Loucy (cell line): ENCODE results near the gene ATP2A2.

Source experiments
- H2AFZ ChIP-seq: fragments of 200-600 bp; sonication (generic); 2 replicates; pipeline ENCODE4 v1.6.0; 2016; ENCODE audit warnings: antibody characterized with exemption, mild to moderate bottlenecking, low read length, moderate library complexity
- H3F3A ChIP-seq: fragments of 200-600 bp; 2 replicates; pipeline ENCODE4 v1.6.0; 2016; ENCODE audit warnings: antibody characterized with exemption, low read depth, mild to moderate bottlenecking
- H3K27me3 ChIP-seq: fragments of 200-600 bp; sonication (generic); 2 replicates; pipeline ENCODE4 v1.6.1; 2014; ENCODE audit warnings: low read length, mild to moderate bottlenecking; ENCODE audit not compliant: insufficient read depth, poor library complexity, severe bottlenecking
- H3K36me3 ChIP-seq: fragments of 200-600 bp; sonication (generic); 2 replicates; pipeline ENCODE4 v1.6.1; 2016; ENCODE audit warnings: low read length; ENCODE audit not compliant: insufficient read depth
- H3K4me1 ChIP-seq: fragments of 200-600 bp; sonication (generic); 2 replicates; pipeline ENCODE4 v1.5.1; 2014; ENCODE audit warnings: low read length, mild to moderate bottlenecking; ENCODE audit not compliant: insufficient read depth, poor library complexity, severe bottlenecking
- H3K4me2 ChIP-seq: fragments of 200-600 bp; sonication (generic); 2 replicates; pipeline ENCODE4 v1.6.0; 2014; ENCODE audit warnings: antibody characterized with exemption, low read length, low read depth, mild to moderate bottlenecking; ENCODE audit not compliant: poor library complexity, severe bottlenecking
- H3K4me3 ChIP-seq: fragments of 200-600 bp; sonication (generic); 2 replicates; pipeline ENCODE4 v1.5.1; 2014; ENCODE audit warnings: low read length, mild to moderate bottlenecking, mixed read lengths; ENCODE audit not compliant: poor library complexity, severe bottlenecking
- H3K79me2 ChIP-seq: fragments of 200-600 bp; sonication (generic); 2 replicates; pipeline ENCODE4 v1.6.1; 2014; ENCODE audit warnings: low read length; ENCODE audit not compliant: insufficient read depth
- H3K9ac ChIP-seq: fragments of 200-600 bp; sonication (generic); 2 replicates; pipeline ENCODE4 v1.6.0; 2014; ENCODE audit warnings: mild to moderate bottlenecking, low read depth, low read length, moderate library complexity; ENCODE audit not compliant: poor library complexity, severe bottlenecking
- H3K9me2 ChIP-seq: fragments of 200-600 bp; sonication (generic); replicated peaks from 2 replicates; pipeline ENCODE4 v1.6.1; 2016; ENCODE audit warnings: low read depth, low read length, mixed read lengths
- H3K9me3 ChIP-seq: fragments of 200-600 bp; sonication (generic); 2 replicates; pipeline ENCODE4 v1.6.1; 2014; ENCODE audit warnings: mild to moderate bottlenecking, antibody characterized with exemption, low read length, low read depth; ENCODE audit not compliant: insufficient read depth
- H4K20me1 ChIP-seq: fragments of 200-600 bp; sonication (generic); 2 replicates; pipeline ENCODE4 v1.6.0; 2014; ENCODE audit warnings: antibody characterized with exemption, low read length, mild to moderate bottlenecking; ENCODE audit not compliant: insufficient read depth, poor library complexity, severe bottlenecking
- EZH2phosphoT487 ChIP-seq: fragments of 200-600 bp; IDR thresholded peaks from 2 replicates; pipeline ENCODE4 v1.6.1; 2018; ENCODE audit warnings: antibody characterized with exemption, mild to moderate bottlenecking, moderate library complexity, borderline replicate concordance
- TF ChIP-seq, protein P1 (sequence below): fragments of 200-600 bp; sonication (generic); conservative IDR thresholded peaks from 2 replicates; pipeline ENCODE4 v1.5.1; 2014; ENCODE audit warnings: mild to moderate bottlenecking, antibody characterized with exemption, low read length

ATP2A2 gene

DNA sequence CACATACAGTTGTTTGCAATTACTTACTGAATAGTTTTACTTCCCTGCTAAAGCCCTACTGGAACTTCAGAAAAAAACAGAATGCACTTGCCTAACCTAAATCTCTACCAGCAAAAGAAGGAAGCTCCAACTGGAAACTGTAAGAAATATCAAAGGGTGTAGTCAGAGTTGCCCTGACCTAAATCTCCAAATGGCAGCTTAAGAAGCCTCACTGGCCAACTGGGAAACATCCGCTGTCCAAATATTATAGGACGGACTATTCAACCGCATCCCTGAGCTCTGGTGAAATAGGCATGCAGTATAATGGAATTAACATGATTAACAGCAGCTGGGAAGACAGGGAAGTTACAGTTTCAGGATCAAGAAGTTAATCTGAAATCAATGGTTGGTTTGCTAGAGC, 98.2 kb downstream of the ATP2A2 start:
- H3K4me3 ChIP-seq: no peak overlapping the region
- no peaks in the 10 kb centered on the region for H3F3A ChIP-seq
- H3K4me2 ChIP-seq: no peak overlapping the region
- H3K9me2 ChIP-seq: no peaks in the 10 kb centered on the region
- no peak overlapping the region for H3K9ac ChIP-seq
- H3K9me3 ChIP-seq: no peaks in the 10 kb centered on the region
- H3K4me1 ChIP-seq: no peaks in the 10 kb centered on the region
- peaks cover 74% of the 10 kb centered on the region; the same call in 1 of the 2 replicates for H3K36me3 ChIP-seq
- H4K20me1 ChIP-seq: no peaks in the 10 kb centered on the region
- no peaks in the 10 kb centered on the region for H3K27me3 ChIP-seq
- TF ChIP-seq, protein P1, sequence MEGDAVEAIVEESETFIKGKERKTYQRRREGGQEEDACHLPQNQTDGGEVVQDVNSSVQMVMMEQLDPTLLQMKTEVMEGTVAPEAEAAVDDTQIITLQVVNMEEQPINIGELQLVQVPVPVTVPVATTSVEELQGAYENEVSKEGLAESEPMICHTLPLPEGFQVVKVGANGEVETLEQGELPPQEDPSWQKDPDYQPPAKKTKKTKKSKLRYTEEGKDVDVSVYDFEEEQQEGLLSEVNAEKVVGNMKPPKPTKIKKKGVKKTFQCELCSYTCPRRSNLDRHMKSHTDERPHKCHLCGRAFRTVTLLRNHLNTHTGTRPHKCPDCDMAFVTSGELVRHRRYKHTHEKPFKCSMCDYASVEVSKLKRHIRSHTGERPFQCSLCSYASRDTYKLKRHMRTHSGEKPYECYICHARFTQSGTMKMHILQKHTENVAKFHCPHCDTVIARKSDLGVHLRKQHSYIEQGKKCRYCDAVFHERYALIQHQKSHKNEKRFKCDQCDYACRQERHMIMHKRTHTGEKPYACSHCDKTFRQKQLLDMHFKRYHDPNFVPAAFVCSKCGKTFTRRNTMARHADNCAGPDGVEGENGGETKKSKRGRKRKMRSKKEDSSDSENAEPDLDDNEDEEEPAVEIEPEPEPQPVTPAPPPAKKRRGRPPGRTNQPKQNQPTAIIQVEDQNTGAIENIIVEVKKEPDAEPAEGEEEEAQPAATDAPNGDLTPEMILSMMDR: no peak
- no peak for TF ChIP-seq EZH2phosphoT487
- H3K79me2 ChIP-seq: no peaks in the 10 kb centered on the region
- no peak overlapping the region for H2AFZ ChIP-seq

DNA sequence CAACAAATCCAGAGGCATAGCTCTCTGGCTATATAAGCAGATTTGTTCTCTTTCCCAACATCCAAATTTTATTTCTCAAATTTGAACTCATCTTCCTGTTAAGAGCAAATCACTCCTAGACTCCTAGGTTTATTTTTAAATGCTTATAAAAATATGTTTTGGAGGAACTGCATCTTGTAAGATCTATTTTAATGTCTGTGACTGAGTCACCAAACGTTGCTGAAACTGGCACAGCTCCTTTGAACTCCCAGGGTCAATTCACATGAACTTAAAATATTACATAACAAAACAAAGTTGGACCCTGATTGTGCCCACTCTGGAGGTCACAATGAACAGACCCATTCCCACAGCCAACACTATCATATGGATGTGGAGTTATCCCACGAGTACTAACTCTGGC, 98.6 kb downstream of the ATP2A2 start:
- H3K4me3 ChIP-seq: no peak overlapping the region
- H3K27me3 ChIP-seq: no peaks in the 10 kb centered on the region
- H4K20me1 ChIP-seq: no peaks in the 10 kb centered on the region
- no peak for TF ChIP-seq EZH2phosphoT487
- TF ChIP-seq, protein P1: no peak
- no peaks in the 10 kb centered on the region for H3F3A ChIP-seq
- H3K4me1 ChIP-seq: no peaks in the 10 kb centered on the region
- no peaks in the 10 kb centered on the region for H3K9me3 ChIP-seq
- H3K36me3 ChIP-seq: peaks cover 73% of the 10 kb centered on the region; the same call in 1 of the 2 replicates
- H2AFZ ChIP-seq: no peak overlapping the region
- no peak overlapping the region for H3K4me2 ChIP-seq
- no peak overlapping the region for H3K9ac ChIP-seq
- no peaks in the 10 kb centered on the region for H3K9me2 ChIP-seq
- no peaks in the 10 kb centered on the region for H3K79me2 ChIP-seq

DNA sequence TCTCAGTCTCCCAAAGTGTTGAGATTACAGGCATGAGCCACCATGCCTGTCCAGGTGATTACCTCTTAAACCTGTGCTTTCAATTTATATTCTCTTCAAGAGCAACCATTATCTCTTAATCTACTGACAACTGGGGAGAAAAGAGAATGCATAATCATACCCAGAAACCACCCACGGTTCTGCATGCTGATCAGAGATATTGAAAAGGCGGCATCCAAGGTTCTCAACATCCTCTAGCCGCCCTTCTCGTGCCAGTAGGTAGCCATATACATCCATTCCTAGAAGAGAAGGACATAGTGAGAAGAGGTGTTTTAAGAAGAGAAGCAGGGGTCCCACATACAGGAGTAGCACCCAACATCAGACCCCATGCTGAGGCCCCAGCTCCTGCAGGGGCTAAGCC, 101.6 kb downstream of the ATP2A2 start:
- H3K9me2 ChIP-seq: no peaks in the 10 kb centered on the region
- no peaks in the 10 kb centered on the region for H3K79me2 ChIP-seq
- peaks cover 77% of the 10 kb centered on the region for H3K36me3 ChIP-seq
- no peaks in the 10 kb centered on the region for H3K9me3 ChIP-seq
- no peaks in the 10 kb centered on the region for H3F3A ChIP-seq
- no peak overlapping the region for H3K9ac ChIP-seq
- H4K20me1 ChIP-seq: no peaks in the 10 kb centered on the region
- no peak overlapping the region for H3K4me3 ChIP-seq
- H2AFZ ChIP-seq: no peak overlapping the region
- no peaks in the 10 kb centered on the region for H3K4me1 ChIP-seq
- TF ChIP-seq, protein P1: no peak
- no peak for TF ChIP-seq EZH2phosphoT487
- no peak overlapping the region for H3K4me2 ChIP-seq
- H3K27me3 ChIP-seq: no peaks in the 10 kb centered on the region
